Measurements from ENCODE around the gene KEL. TPM values are rescaled to one million over a fixed set of nuclear protein-coding genes. Genes with fewer than 3 reads are reported as not detected.

KEL gene
- total and polyA plus RNA-seq, 2 of the 4 experiments (the other 2 are of a cell fraction): 0.03 TPM; not detected in 1

GRCh38 chr7:142915315-142915714, 46.8 kb downstream of the KEL start:
- DNase-seq: no peak
- no CpG with 5 or more reads among the region's 8 CpGs for WGBS, 2 experiments (ENCODE audit: extremely low coverage in 2 of 2, insufficient read length in 1 of 2)

More at GRCh38 chr7:142915315-142915714, 46.8 kb downstream of the KEL start:
- Histone ChIP-seq H4K91ac (ENCODE audit: insufficient read depth, low read depth, low read length) (no peak overlapping the region), H4K20me1 (ENCODE audit: insufficient read depth, low read length) (no peaks in the 10 kb centered on the region), H3K9me3 (ENCODE audit: control insufficient read depth, insufficient read depth, low read length) (no peaks in the 10 kb centered on the region; the same call in 1 of the 2 replicates), H3K56ac (ENCODE audit: extremely low read depth, insufficient read depth, low read length) (no peak overlapping the region), H3K4ac (ENCODE audit: low read depth, low read length) (no peak overlapping the region), H2BK5ac (ENCODE audit: low read depth, low read length, poor library complexity, severe bottlenecking) (no peak overlapping the region), H2AK5ac (ENCODE audit: low read depth, low read length) (no peak overlapping the region), H3K27me3 (ENCODE audit: control insufficient read depth, insufficient read depth, low read length) (no peaks in the 10 kb centered on the region), H3K79me1 (ENCODE audit: low read depth in 1 of 2, low read length in 2 of 2) (no peaks in the 10 kb centered on the region), H3K9me1 (ENCODE audit: insufficient read depth, low read length) (no peaks in the 10 kb centered on the region), H3K4me2 (ENCODE audit: low read depth, low read length) (no peak overlapping the region), H3K23ac (ENCODE audit: low read depth, low read length) (no peak overlapping the region), H3K18ac (ENCODE audit: low read depth, low read length) (no peak overlapping the region), H3K36me3 (ENCODE audit: control insufficient read depth, insufficient read depth, low read length) (no peaks in the 10 kb centered on the region), H2BK120ac (ENCODE audit: low read depth, low read length) (no peak overlapping the region), H4K5ac (ENCODE audit: low read depth, low read length) (no peak overlapping the region), H3K14ac (replicated peaks; ENCODE audit: low read depth, low read length) (no peak overlapping the region), H3K27ac (ENCODE audit: insufficient read depth, low read length) (no peak overlapping the region), H2AFZ (replicated peaks; ENCODE audit: low read length, poor library complexity) (no peak overlapping the region), H3K4me1 (ENCODE audit: control insufficient read depth, insufficient read depth, low read length) (no peaks in the 10 kb centered on the region), H2BK20ac (ENCODE audit: low read depth, low read length) (no peak overlapping the region), H2BK15ac (ENCODE audit: low read depth, low read length) (no peak overlapping the region), H4K8ac (ENCODE audit: low read depth in 2 of 2, low read length in 2 of 2) (no peak overlapping the region), H2AK9ac (replicated peaks; ENCODE audit: low read depth, low read length, poor library complexity) (no peak overlapping the region), H3K4me3 (ENCODE audit: insufficient read depth, low read depth, low read length) (no peak overlapping the region), H3K9ac (ENCODE audit: low read depth, low read length) (no peak overlapping the region)
- POLR2A ChIA-PET (ENCODE audit: unreplicated experiment): no interaction called here
- CTCF ChIA-PET: no interaction called here
- ATAC-seq (ENCODE audit: low read depth): no peak
- TF ChIP-seq SMC3 (IDR thresholded peaks at IDR 0.05; ENCODE audit: low read depth, low read length): no peak
- no peak for TF ChIP-seq BHLHE40 (IDR thresholded peaks at IDR 0.05; ENCODE audit: low read depth, low read length)
- TF ChIP-seq, protein P1, sequence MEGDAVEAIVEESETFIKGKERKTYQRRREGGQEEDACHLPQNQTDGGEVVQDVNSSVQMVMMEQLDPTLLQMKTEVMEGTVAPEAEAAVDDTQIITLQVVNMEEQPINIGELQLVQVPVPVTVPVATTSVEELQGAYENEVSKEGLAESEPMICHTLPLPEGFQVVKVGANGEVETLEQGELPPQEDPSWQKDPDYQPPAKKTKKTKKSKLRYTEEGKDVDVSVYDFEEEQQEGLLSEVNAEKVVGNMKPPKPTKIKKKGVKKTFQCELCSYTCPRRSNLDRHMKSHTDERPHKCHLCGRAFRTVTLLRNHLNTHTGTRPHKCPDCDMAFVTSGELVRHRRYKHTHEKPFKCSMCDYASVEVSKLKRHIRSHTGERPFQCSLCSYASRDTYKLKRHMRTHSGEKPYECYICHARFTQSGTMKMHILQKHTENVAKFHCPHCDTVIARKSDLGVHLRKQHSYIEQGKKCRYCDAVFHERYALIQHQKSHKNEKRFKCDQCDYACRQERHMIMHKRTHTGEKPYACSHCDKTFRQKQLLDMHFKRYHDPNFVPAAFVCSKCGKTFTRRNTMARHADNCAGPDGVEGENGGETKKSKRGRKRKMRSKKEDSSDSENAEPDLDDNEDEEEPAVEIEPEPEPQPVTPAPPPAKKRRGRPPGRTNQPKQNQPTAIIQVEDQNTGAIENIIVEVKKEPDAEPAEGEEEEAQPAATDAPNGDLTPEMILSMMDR (conservative IDR thresholded peaks at IDR 0.05; ENCODE audit: low read depth, low read length): no peak
- TF ChIP-seq CEBPB (IDR thresholded peaks at IDR 0.05; ENCODE audit: low read depth, low read length): no peak
- TF ChIP-seq RCOR1 (IDR thresholded peaks at IDR 0.05; ENCODE audit: insufficient replicate concordance, low read length): no peak
- no peak for TF ChIP-seq RFX5 (IDR thresholded peaks at IDR 0.05; ENCODE audit: low read depth, low read length)
- TF ChIP-seq MAZ (IDR thresholded peaks at IDR 0.05; ENCODE audit: borderline replicate concordance, low read depth, low read length): no peak
- no peak for TF ChIP-seq MXI1 (IDR thresholded peaks at IDR 0.05; ENCODE audit: borderline replicate concordance, low read depth, low read length)
- no peak for TF ChIP-seq RAD21 (IDR thresholded peaks at IDR 0.05; ENCODE audit: low read length)
- no peak for TF ChIP-seq NFE2L2 (IDR thresholded peaks at IDR 0.05; ENCODE audit: low read depth, low read length)
- in situ Hi-C loops (cut with MboI; ENCODE audit: low sequenced_read_pairs) (no loop called here), intact Hi-C loops (cut with micrococcal nuclease) (no loop called here), dilution Hi-C loops (cut with HindIII; ENCODE audit: low sequenced_read_pairs, unreplicated experiment) (no loop called here)
- no TSS peak for BruUV-seq (replicated peaks)
